ENCODE data around the gene AMACR. TPM values are rescaled to one million over a fixed set of nuclear protein-coding genes. Genes with fewer than 3 reads are reported as not detected.
A peak's percentile ranks its signal among the peaks of the same experiment; 100 is the strongest.

Gene AMACR
- total and polyA plus RNA-seq, 2 experiments from 2014 or later, result 68.6 to 92.4 TPM

DNA sequence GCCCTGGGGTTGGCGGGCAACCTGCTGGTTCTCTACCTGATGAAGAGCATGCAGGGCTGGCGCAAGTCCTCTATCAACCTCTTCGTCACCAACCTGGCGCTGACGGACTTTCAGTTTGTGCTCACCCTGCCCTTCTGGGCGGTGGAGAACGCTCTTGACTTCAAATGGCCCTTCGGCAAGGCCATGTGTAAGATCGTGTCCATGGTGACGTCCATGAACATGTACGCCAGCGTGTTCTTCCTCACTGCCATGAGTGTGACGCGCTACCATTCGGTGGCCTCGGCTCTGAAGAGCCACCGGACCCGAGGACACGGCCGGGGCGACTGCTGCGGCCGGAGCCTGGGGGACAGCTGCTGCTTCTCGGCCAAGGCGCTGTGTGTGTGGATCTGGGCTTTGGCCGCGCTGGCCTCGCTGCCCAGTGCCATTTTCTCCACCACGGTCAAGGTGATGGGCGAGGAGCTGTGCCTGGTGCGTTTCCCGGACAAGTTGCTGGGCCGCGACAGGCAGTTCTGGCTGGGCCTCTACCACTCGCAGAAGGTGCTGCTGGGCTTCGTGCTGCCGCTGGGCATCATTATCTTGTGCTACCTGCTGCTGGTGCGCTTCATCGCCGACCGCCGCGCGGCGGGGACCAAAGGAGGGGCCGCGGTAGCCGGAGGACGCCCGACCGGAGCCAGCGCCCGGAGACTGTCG, 70.7 kb downstream of the AMACR start:
- H3K27ac ChIP-seq, result no peak overlapping the region
- no peak overlapping the region for H3K4me2 ChIP-seq
- no peak overlapping the region for H2AFZ ChIP-seq
- no peak overlapping the region for H3K4me3 ChIP-seq
- H3K4me1 ChIP-seq (ENCODE audit: insufficient read depth), result no peaks in the 10 kb centered on the region
- H4K20me1 ChIP-seq (ENCODE audit: insufficient read depth, poor library complexity, severe bottlenecking), result no peaks in the 10 kb centered on the region
- no peaks in the 10 kb centered on the region for H3K79me2 ChIP-seq
- no peaks in the 10 kb centered on the region for H3K9me3 ChIP-seq (ENCODE audit: low read depth)
- TF ChIP-seq EZH2phosphoT487 (IDR thresholded peaks at IDR 0.05; ENCODE audit: low read depth, severe bottlenecking, unreplicated experiment) (no peak), EZH2 (IDR thresholded peaks at IDR 0.05; ENCODE audit: borderline replicate concordance) (no peak)
- TF ChIP-seq, protein P1, sequence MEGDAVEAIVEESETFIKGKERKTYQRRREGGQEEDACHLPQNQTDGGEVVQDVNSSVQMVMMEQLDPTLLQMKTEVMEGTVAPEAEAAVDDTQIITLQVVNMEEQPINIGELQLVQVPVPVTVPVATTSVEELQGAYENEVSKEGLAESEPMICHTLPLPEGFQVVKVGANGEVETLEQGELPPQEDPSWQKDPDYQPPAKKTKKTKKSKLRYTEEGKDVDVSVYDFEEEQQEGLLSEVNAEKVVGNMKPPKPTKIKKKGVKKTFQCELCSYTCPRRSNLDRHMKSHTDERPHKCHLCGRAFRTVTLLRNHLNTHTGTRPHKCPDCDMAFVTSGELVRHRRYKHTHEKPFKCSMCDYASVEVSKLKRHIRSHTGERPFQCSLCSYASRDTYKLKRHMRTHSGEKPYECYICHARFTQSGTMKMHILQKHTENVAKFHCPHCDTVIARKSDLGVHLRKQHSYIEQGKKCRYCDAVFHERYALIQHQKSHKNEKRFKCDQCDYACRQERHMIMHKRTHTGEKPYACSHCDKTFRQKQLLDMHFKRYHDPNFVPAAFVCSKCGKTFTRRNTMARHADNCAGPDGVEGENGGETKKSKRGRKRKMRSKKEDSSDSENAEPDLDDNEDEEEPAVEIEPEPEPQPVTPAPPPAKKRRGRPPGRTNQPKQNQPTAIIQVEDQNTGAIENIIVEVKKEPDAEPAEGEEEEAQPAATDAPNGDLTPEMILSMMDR (IDR thresholded peaks at IDR 0.05; ENCODE audit: poor library complexity), result no peak
- no peaks in the 10 kb centered on the region for H3K9me2 ChIP-seq (replicated peaks; ENCODE audit: insufficient read depth)
- no peaks in the 10 kb centered on the region for H3K36me3 ChIP-seq (replicated peaks; ENCODE audit: insufficient read depth, low read depth)
- no peak for DNase-seq (ENCODE audit: low spot score)
- WGBS (ENCODE audit: low lambda C conversion rate, missing lambda C conversion rate), result 96% methylated on average over 51 of the region's 54 CpGs
- H3K27me3 ChIP-seq, result peaks cover 4% of the 10 kb centered on the region

DNA sequence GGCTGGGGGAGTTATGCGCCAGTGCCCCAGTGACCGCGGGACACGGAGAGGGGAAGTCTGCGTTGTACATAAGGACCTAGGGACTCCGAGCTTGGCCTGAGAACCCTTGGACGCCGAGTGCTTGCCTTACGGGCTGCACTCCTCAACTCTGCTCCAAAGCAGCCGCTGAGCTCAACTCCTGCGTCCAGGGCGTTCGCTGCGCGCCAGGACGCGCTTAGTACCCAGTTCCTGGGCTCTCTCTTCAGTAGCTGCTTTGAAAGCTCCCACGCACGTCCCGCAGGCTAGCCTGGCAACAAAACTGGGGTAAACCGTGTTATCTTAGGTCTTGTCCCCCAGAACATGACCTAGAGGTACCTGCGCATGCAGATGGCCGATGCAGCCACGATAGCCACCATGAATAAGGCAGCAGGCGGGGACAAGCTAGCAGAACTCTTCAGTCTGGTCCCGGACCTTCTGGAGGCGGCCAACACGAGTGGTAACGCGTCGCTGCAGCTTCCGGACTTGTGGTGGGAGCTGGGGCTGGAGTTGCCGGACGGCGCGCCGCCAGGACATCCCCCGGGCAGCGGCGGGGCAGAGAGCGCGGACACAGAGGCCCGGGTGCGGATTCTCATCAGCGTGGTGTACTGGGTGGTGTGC, 71.4 kb downstream of the AMACR start, which contains the start of gene RXFP3:
TSS of gene RXFP3 (plus strand) at position 6 of the 636 bp plus-strand sequence. CDS start at position 361, 355 bp downstream.
- Histone ChIP-seq H3K36me3 (replicated peaks; ENCODE audit: insufficient read depth, low read depth) (no peaks in the 10 kb centered on the region), H3K4me2 (peak within 1 kb of the TSS; percentile 96), H3K27me3 (peaks cover 4% of the 10 kb centered on the region), H3K9me3 (ENCODE audit: low read depth) (no peaks in the 10 kb centered on the region), H3K4me3 (no peak within 1 kb of the TSS), H2AFZ (peak within 1 kb of the TSS; percentile 16), H3K9me2 (replicated peaks; ENCODE audit: insufficient read depth) (no peaks in the 10 kb centered on the region), H3K27ac (no peak within 1 kb of the TSS), H3K4me1 (ENCODE audit: insufficient read depth) (no peaks in the 10 kb centered on the region), H4K20me1 (ENCODE audit: insufficient read depth, poor library complexity, severe bottlenecking) (no peaks in the 10 kb centered on the region), H3K79me2 (no peaks in the 10 kb centered on the region)
- 49% methylated on average over 45 of the region's 45 CpGs for WGBS (ENCODE audit: low lambda C conversion rate, missing lambda C conversion rate)
- peak; percentile 14 for DNase-seq (ENCODE audit: low spot score)
- TF ChIP-seq, protein P1 (IDR thresholded peaks at IDR 0.05; ENCODE audit: poor library complexity), result no peak
- no peak for TF ChIP-seq EZH2 (IDR thresholded peaks at IDR 0.05; ENCODE audit: borderline replicate concordance)

Small RNAs within 50 kb of the gene (small RNA-seq; reads per million reads assigned to genes)
- not detected for gene AC139783.1

Other genes with a start within 250 kb of the AMACR start
- gene ADAMTS12, start 116.1 kb downstream of the AMACR start, total RNA-seq, result 8.7 and 8.9 TPM in 2 replicates
- 3.2 and 4.2 TPM in 2 replicates for gene ADAMTS12, start 116.1 kb downstream of the AMACR start, polyA plus RNA-seq
- not detected in 2 replicates for gene RXFP3, start 71.7 kb downstream of the AMACR start, total RNA-seq
- gene RXFP3, start 71.7 kb downstream of the AMACR start, polyA plus RNA-seq, result not detected in 2 replicates
- gene SLC45A2, start 23.4 kb downstream of the AMACR start, total RNA-seq, result 1.4 TPM in 1 of 2 replicates, not detected in the other
- gene SLC45A2, start 23.4 kb downstream of the AMACR start, polyA plus RNA-seq, result 0.97 and 1.8 TPM in 2 replicates
- gene C1QTNF3, start 35.2 kb upstream of the AMACR start, total RNA-seq, result 4.3 and 7.4 TPM in 2 replicates
- gene C1QTNF3, start 35.2 kb upstream of the AMACR start, polyA plus RNA-seq, result 0.91 and 2.7 TPM in 2 replicates

Measured in hepatocyte (in vitro differentiated cells).